Stimulated activated naive CD4-positive, alpha-beta T cell treated with Interleukin-2 at 50 U/mL for 16 hours (primary cell): ENCODE results near the gene MAP3K13.
A peak's percentile ranks its signal among the peaks of the same experiment; 100 is the strongest.
"Not testable (repeated sequence)": the region's sequence is repeated elsewhere in the genome, so short reads cannot be mapped to it uniquely, and the experiment has no call there.

Experiments used
- DNase-seq: peaks from one replicate; lab custom pipeline; 2025; lab: John Stamatoyannopoulos, UW

The MAP3K13 gene

GRCh38 chr3:185448107-185448506 is 85.2 kb downstream of the MAP3K13 start:
- DNase-seq, result no peak

GRCh38 chr3:185451432-185451831 is 88.5 kb downstream of the MAP3K13 start:
- not testable (repeated sequence) for DNase-seq

GRCh38 chr3:185457376-185457775 is 94.4 kb downstream of the MAP3K13 start:
- no peak for DNase-seq

GRCh38 chr3:185460309-185460708 is 97.4 kb downstream of the MAP3K13 start:
- no peak for DNase-seq

GRCh38 chr3:185460719-185461350 is 97.9 kb downstream of the MAP3K13 start:
- no peak for DNase-seq

GRCh38 chr3:185465471-185465870 is 102.5 kb downstream of the MAP3K13 start:
- no peak for DNase-seq

- DNase-seq, result not testable (repeated sequence)
Measured at GRCh38 chr3:185466123-185466522, 103.2 kb downstream of the MAP3K13 start.

- no peak for DNase-seq
Measured at GRCh38 chr3:185469542-185469941, 106.6 kb downstream of the MAP3K13 start.

- DNase-seq, result no peak
Measured at GRCh38 chr3:185470323-185470722, 107.4 kb downstream of the MAP3K13 start.

GRCh38 chr3:185473290-185473815 is 110.4 kb downstream of the MAP3K13 start:
- DNase-seq, result no peak

- DNase-seq, result not testable (repeated sequence)
Measured at GRCh38 chr3:185474922-185475321, 112.0 kb downstream of the MAP3K13 start.

GRCh38 chr3:185477316-185477715 is 114.4 kb downstream of the MAP3K13 start:
- no peak for DNase-seq

- DNase-seq, result no peak
Measured at GRCh38 chr3:185479373-185479945, 116.5 kb downstream of the MAP3K13 start.

- DNase-seq, result no peak
Measured at GRCh38 chr3:185484296-185484695, 121.4 kb downstream of the MAP3K13 start.

- no peak for DNase-seq
Measured at GRCh38 chr3:185486394-185486793, 123.5 kb downstream of the MAP3K13 start.

GRCh38 chr3:185488465-185488864 is 125.5 kb downstream of the MAP3K13 start:
- DNase-seq, result no peak

GRCh38 chr3:185489462-185489861 is 126.5 kb downstream of the MAP3K13 start:
- no peak for DNase-seq

GRCh38 chr3:185490241-185490640 is 127.3 kb downstream of the MAP3K13 start:
- DNase-seq, result no peak

GRCh38 chr3:185498503-185499396 is 135.8 kb downstream of the MAP3K13 start, which contains the start of gene TMEM41A:
Gene TMEM41A (minus strand): TSS chr3:185499035. CDS start chr3:185498961, 74 bp downstream.
- peak; percentile 86 for DNase-seq

GRCh38 chr3:185502987-185503386 is 140.1 kb downstream of the MAP3K13 start:
- no peak for DNase-seq

- DNase-seq, result no peak
Measured at GRCh38 chr3:185503521-185503920, 140.6 kb downstream of the MAP3K13 start.

GRCh38 chr3:185504636-185505035 is 141.7 kb downstream of the MAP3K13 start:
- no peak for DNase-seq

- DNase-seq, result no peak
Measured at GRCh38 chr3:185507883-185508282, 144.9 kb downstream of the MAP3K13 start.
